ENCODE data around the gene ADAMTS20. TPM values are rescaled to one million over a fixed set of nuclear protein-coding genes. Genes with fewer than 3 reads are reported as not detected.
A peak's percentile ranks its signal among the peaks of the same experiment; 100 is the strongest.

The ADAMTS20 gene
- total RNA-seq, 1 experiment from 2014 or later = 2.7 TPM

DNA sequence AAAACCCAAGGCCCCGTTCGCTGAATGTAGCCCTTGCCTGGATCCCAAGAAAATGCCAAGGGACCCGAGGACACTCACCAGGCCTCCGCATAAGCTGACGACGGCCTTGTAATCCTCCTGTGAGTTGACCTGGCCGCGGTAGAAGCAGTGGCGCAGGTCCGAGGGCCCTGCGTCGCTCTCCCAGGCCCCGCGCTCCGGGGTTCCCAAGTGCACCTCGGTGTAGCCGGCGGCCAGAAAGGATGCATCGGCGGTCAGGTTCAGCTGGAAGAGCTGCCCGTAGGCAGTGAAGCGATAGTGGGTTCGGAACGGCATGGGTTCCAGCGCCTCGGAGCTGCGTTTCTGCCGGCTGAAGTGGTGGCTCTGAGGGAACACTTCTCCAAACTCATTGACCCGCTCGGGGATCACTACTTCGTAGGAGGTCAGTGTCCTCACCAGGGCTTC lies 1.2 kb downstream of the ADAMTS20 start:
- WGBS (ENCODE audit: extremely low coverage, insufficient read length, low lambda C conversion rate) = no CpG with 5 or more reads among the region's 31 CpGs
- no peak overlapping the region for H2BK15ac ChIP-seq (ENCODE audit: low read depth, low read length)
- H4K8ac ChIP-seq (replicated peaks; ENCODE audit: insufficient read length, low read depth, low read length) = no peak overlapping the region
- no peaks in the 10 kb centered on the region; the same call in 1 of the 2 replicates for H3K4me1 ChIP-seq (ENCODE audit: insufficient read depth, low read length)
- no peaks in the 10 kb centered on the region for H3K9me3 ChIP-seq (ENCODE audit: control insufficient read depth, low read depth, low read length)
- H4K20me1 ChIP-seq (ENCODE audit: control insufficient read depth, insufficient read depth, insufficient read length) = no peaks in the 10 kb centered on the region
- no peak overlapping the region for H2BK20ac ChIP-seq (ENCODE audit: low read depth, low read length, poor library complexity, severe bottlenecking)
- Mint-ChIP-seq H3K27ac (peak overlapping the region in 1 of 3 experiments; percentile 44; a peak in 1 of 7 replicates), H3K36me3 (ENCODE audit: insufficient read depth in 1 of 3, low read depth in 3 of 3) (peaks cover 0 to 14% (median 11%) of the 10 kb centered on the region in 3 experiments; a peak in 5 of 7 replicates), H3K27me3 (ENCODE audit: low read depth) (peaks cover 42% of the 10 kb centered on the region), H3K4me1 (peaks cover 11 to 14% of the 10 kb centered on the region in 2 experiments), H3K4me3 (peak overlapping the region; percentile 87 to 96), H3K9me3 (peaks cover 4 to 7% of the 10 kb centered on the region in 2 experiments)
- no peaks in the 10 kb centered on the region; the same call in 1 of the 2 replicates for H3K27me3 ChIP-seq (ENCODE audit: insufficient read depth, low read length)
- H3K79me2 ChIP-seq (ENCODE audit: insufficient read depth, low read length) = peaks cover 1% of the 10 kb centered on the region; the same call in 1 of the 2 replicates
- no peak overlapping the region for H3K56ac ChIP-seq (ENCODE audit: insufficient read length, low read depth, low read length)
- no peak overlapping the region for H2AFZ ChIP-seq (ENCODE audit: low read length)
- no peak overlapping the region for H3K4ac ChIP-seq (ENCODE audit: low read depth, low read length)
- no peak overlapping the region for H3K23ac ChIP-seq (ENCODE audit: insufficient read length, low read depth, low read length)
- no peak overlapping the region for H3K18ac ChIP-seq (ENCODE audit: insufficient read length, low read depth, low read length)
- H2BK12ac ChIP-seq (ENCODE audit: insufficient read length, low read depth, low read length) = no peak overlapping the region
- no peak overlapping the region for H2AK5ac ChIP-seq (ENCODE audit: insufficient read length, low read length)
- no peak overlapping the region for H3T11ph ChIP-seq (ENCODE audit: low read length)
- no peak overlapping the region for H3K9ac ChIP-seq (ENCODE audit: extremely low read depth, insufficient read length, low read length)
- no peak overlapping the region for H4K5ac ChIP-seq (ENCODE audit: insufficient read length, low read depth, low read length)
- no peak overlapping the region for H4K91ac ChIP-seq (ENCODE audit: insufficient read length, low read depth, low read length)
- TF ChIP-seq CTCF (conservative IDR thresholded peaks at IDR 0.05) = no peak
- peaks cover 12% of the 10 kb centered on the region for H3K23me2 ChIP-seq (ENCODE audit: insufficient read length, low read depth, low read length, poor library complexity, severe bottlenecking)
- H2BK120ac ChIP-seq (ENCODE audit: low read depth, low read length, poor library complexity, severe bottlenecking) = no peak overlapping the region
- H3K14ac ChIP-seq (ENCODE audit: insufficient read depth, low read length) = 0 out of 2 replicates have a peak overlapping the region, but pooled peaks have one; percentile 1
- no peak overlapping the region for H3K27ac ChIP-seq (ENCODE audit: insufficient read length, low read depth, low read length)
- H2BK5ac ChIP-seq (ENCODE audit: insufficient read length, low read length) = no peak overlapping the region
- peak; percentile 48 for DNase-seq
- peak overlapping the region; percentile 82 for H3K4me2 ChIP-seq (ENCODE audit: insufficient read depth, insufficient read length, low read length)
- H3K79me1 ChIP-seq (ENCODE audit: insufficient read depth, low read depth, low read length, poor library complexity, severe bottlenecking) = no peaks in the 10 kb centered on the region
